Neural progenitor cell (in vitro differentiated cells): ENCODE measurements around the gene AFF3. TPM values are rescaled to one million over a fixed set of nuclear protein-coding genes. Genes with fewer than 3 reads are reported as not detected.

Experiments used
- DNase-seq: peaks from one replicate; pipeline ENCODE4 v3.0.0-alpha.2; 2016; ENCODE audit warnings: low spot score
- H2AFZ ChIP-seq: fragments of 200-600 bp; sonication (generic); replicated peaks from 2 replicates; pipeline ENCODE4 v1.6.1; 2016; ENCODE audit warnings: antibody characterized with exemption
- H3F3A ChIP-seq: fragments of 200-600 bp; sonication (generic); 2 replicates; pipeline ENCODE4 v1.6.1; 2016; ENCODE audit warnings: antibody characterized with exemption, low read depth
- H3K27ac ChIP-seq: fragments of 200-600 bp; sonication (generic); 2 replicates; pipeline ENCODE4 v1.5.1; 2016; ENCODE audit warnings: mild to moderate bottlenecking
- H3K27me3 ChIP-seq: fragments of 200-600 bp; sonication (generic); 2 replicates; pipeline ENCODE4 v1.6.1; 2016; ENCODE audit warnings: mild to moderate bottlenecking, moderate library complexity
- H3K36me3 ChIP-seq: fragments of 200-600 bp; sonication (generic); 2 replicates; pipeline ENCODE4 v1.5.1; 2016
- H3K4me1 ChIP-seq: fragments of 200-600 bp; sonication (generic); 2 replicates; pipeline ENCODE4 v1.6.1; 2016; ENCODE audit warnings: mixed run types
- H3K4me2 ChIP-seq: fragments of 200-600 bp; sonication (generic); 2 replicates; pipeline ENCODE4 v1.6.1; 2016
- H3K4me3 ChIP-seq: fragments of 200-600 bp; sonication (generic); 2 replicates; pipeline ENCODE4 v1.5.1; 2016
- H3K79me2 ChIP-seq: fragments of 200-600 bp; sonication (generic); 2 replicates; pipeline ENCODE4 v1.6.1; 2016; ENCODE audit warnings: low read depth
- H3K9ac ChIP-seq: fragments of 200-600 bp; sonication (generic); 2 replicates; pipeline ENCODE4 v1.6.1; 2016
- H3K9me3 ChIP-seq: fragments of 200-600 bp; sonication (generic); 2 replicates; pipeline ENCODE4 v1.5.1; 2016; ENCODE audit warnings: low read depth
- H4K20me1 ChIP-seq: fragments of 200-600 bp; sonication (generic); 2 replicates; pipeline ENCODE4 v1.6.1; 2016; ENCODE audit warnings: low read depth
- H3K27ac Mint-ChIP-seq: 3 replicates; pipeline ENCODE4 v1.8.0; 2021; ENCODE audit warnings: mixed read lengths
- H3K27me3 Mint-ChIP-seq: 2 replicates; pipeline ENCODE4 v1.8.0; 2022; ENCODE audit warnings: low read depth, mild to moderate bottlenecking, inconsistent platforms, moderate library complexity, mixed read lengths; ENCODE audit not compliant: insufficient read depth
- H3K36me3 Mint-ChIP-seq: 3 replicates; pipeline ENCODE4 v1.8.0; 2021; ENCODE audit warnings: mixed read lengths
- H3K4me1 Mint-ChIP-seq: 3 replicates; pipeline ENCODE4 v1.8.0; 2021; ENCODE audit warnings: mixed read lengths
- H3K4me3 Mint-ChIP-seq: 3 replicates; pipeline ENCODE4 v1.8.0; 2021; ENCODE audit warnings: mild to moderate bottlenecking, moderate library complexity, mixed read lengths
- H3K9me3 Mint-ChIP-seq: 3 replicates; pipeline ENCODE4 v1.8.0; 2020; ENCODE audit warnings: mixed read lengths
- EZH2 ChIP-seq: fragments of 200-600 bp; sonication (generic); IDR thresholded peaks from 2 replicates; pipeline ENCODE4 v1.6.1; 2017; ENCODE audit warnings: antibody characterized with exemption, mild to moderate bottlenecking, moderate library complexity
- EZH2phosphoT487 ChIP-seq: fragments of 200-600 bp; sonication (generic); IDR thresholded peaks from 2 replicates; pipeline ENCODE4 v1.6.1; 2017; ENCODE audit warnings: antibody characterized with exemption
- total RNA-seq: library from RNA; depleted of rRNA; stranded (reverse); fragments of >200 nt; gene quantifications from 2 replicates; pipeline ENCODE4 v1.2.3, GENCODE V29; 2015; ENCODE audit warnings: low replicate concordance
- TF ChIP-seq, protein P1 (sequence below): fragments of 200-600 bp; sonication (generic); IDR thresholded peaks from 2 replicates; pipeline ENCODE4 v1.5.1; 2017; ENCODE audit warnings: antibody characterized with exemption, mild to moderate bottlenecking

AFF3 gene
- total RNA-seq, 1 donor from 2014 or later: 0.26 TPM

GRCh38 chr2:100148883-100149282 lies 6.5 kb upstream of the AFF3 start:
- H3K4me3 ChIP-seq: no peak overlapping the region
- no peaks in the 10 kb centered on the region for H3F3A ChIP-seq
- no peaks in the 10 kb centered on the region for H3K79me2 ChIP-seq
- H3K4me2 ChIP-seq: no peak overlapping the region
- H3K27ac ChIP-seq: no peak overlapping the region
- no peak for DNase-seq
- Mint-ChIP-seq H3K9me3 (peaks cover 6% of the 10 kb centered on the region), H3K27me3 (peaks cover 17% of the 10 kb centered on the region), H3K4me1 (no peaks in the 10 kb centered on the region), H3K4me3 (no peak overlapping the region), H3K36me3 (no peaks in the 10 kb centered on the region), H3K27ac (no peak overlapping the region)
- H3K9ac ChIP-seq: no peak overlapping the region
- H3K4me1 ChIP-seq: no peaks in the 10 kb centered on the region
- TF ChIP-seq, protein P1, sequence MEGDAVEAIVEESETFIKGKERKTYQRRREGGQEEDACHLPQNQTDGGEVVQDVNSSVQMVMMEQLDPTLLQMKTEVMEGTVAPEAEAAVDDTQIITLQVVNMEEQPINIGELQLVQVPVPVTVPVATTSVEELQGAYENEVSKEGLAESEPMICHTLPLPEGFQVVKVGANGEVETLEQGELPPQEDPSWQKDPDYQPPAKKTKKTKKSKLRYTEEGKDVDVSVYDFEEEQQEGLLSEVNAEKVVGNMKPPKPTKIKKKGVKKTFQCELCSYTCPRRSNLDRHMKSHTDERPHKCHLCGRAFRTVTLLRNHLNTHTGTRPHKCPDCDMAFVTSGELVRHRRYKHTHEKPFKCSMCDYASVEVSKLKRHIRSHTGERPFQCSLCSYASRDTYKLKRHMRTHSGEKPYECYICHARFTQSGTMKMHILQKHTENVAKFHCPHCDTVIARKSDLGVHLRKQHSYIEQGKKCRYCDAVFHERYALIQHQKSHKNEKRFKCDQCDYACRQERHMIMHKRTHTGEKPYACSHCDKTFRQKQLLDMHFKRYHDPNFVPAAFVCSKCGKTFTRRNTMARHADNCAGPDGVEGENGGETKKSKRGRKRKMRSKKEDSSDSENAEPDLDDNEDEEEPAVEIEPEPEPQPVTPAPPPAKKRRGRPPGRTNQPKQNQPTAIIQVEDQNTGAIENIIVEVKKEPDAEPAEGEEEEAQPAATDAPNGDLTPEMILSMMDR: no peak
- TF ChIP-seq EZH2phosphoT487 (no peak), EZH2 (no peak)
- H3K27me3 ChIP-seq: peaks cover 8% of the 10 kb centered on the region
- H2AFZ ChIP-seq: no peak overlapping the region
- no peaks in the 10 kb centered on the region for H4K20me1 ChIP-seq
- no peaks in the 10 kb centered on the region for H3K9me3 ChIP-seq
- no peaks in the 10 kb centered on the region for H3K36me3 ChIP-seq

GRCh38 chr2:100146657-100146960 lies 4.2 kb upstream of the AFF3 start:
- no peak overlapping the region for H3K27ac Mint-ChIP-seq
- Histone ChIP-seq H3K27ac (no peak overlapping the region), H3F3A (no peaks in the 10 kb centered on the region), H3K4me1 (no peaks in the 10 kb centered on the region), H3K36me3 (no peaks in the 10 kb centered on the region), H3K9ac (no peak overlapping the region), H2AFZ (no peak overlapping the region), H3K9me3 (no peaks in the 10 kb centered on the region), H4K20me1 (no peaks in the 10 kb centered on the region), H3K27me3 (peaks cover 8% of the 10 kb centered on the region), H3K4me2 (no peak overlapping the region), H3K79me2 (no peaks in the 10 kb centered on the region), H3K4me3 (no peak overlapping the region)
- no peak for DNase-seq
- no peak overlapping the region for H3K4me3 Mint-ChIP-seq
- peaks cover 4% of the 10 kb centered on the region for H3K9me3 Mint-ChIP-seq
- H3K4me1 Mint-ChIP-seq: no peaks in the 10 kb centered on the region
- TF ChIP-seq EZH2 (no peak), EZH2phosphoT487 (no peak)
- TF ChIP-seq, protein P1: no peak
- H3K27me3 Mint-ChIP-seq: peaks cover 14% of the 10 kb centered on the region
- H3K36me3 Mint-ChIP-seq: no peaks in the 10 kb centered on the region

- DNase-seq: no peak
- H3K9ac ChIP-seq: no peak overlapping the region
- peaks cover 12% of the 10 kb centered on the region for H3K27me3 ChIP-seq
- no peak overlapping the region for H3K4me2 ChIP-seq
- H3K27ac ChIP-seq: no peak overlapping the region
- no peak overlapping the region for H3K4me3 Mint-ChIP-seq
- H3K27me3 Mint-ChIP-seq: peaks cover 12% of the 10 kb centered on the region
- no peaks in the 10 kb centered on the region for H3K4me1 Mint-ChIP-seq
- no peaks in the 10 kb centered on the region for H3K4me1 ChIP-seq
- peaks cover 4% of the 10 kb centered on the region for H3K9me3 Mint-ChIP-seq
- no peak for TF ChIP-seq EZH2phosphoT487
- no peaks in the 10 kb centered on the region for H4K20me1 ChIP-seq
- H3K79me2 ChIP-seq: no peaks in the 10 kb centered on the region
- no peaks in the 10 kb centered on the region for H3K36me3 Mint-ChIP-seq
- no peaks in the 10 kb centered on the region for H3F3A ChIP-seq
- no peak overlapping the region for H3K4me3 ChIP-seq
- H3K9me3 ChIP-seq: no peaks in the 10 kb centered on the region
- no peak overlapping the region for H3K27ac Mint-ChIP-seq
- H2AFZ ChIP-seq: no peak overlapping the region
- H3K36me3 ChIP-seq: no peaks in the 10 kb centered on the region
Observed at GRCh38 chr2:100145893-100146656, 3.7 kb upstream of the AFF3 start.

GRCh38 chr2:100143286-100143685 lies 896 bp upstream of the AFF3 start:
- Histone ChIP-seq H3K4me1 (no peaks in the 10 kb centered on the region), H3K27me3 (peaks cover 37% of the 10 kb centered on the region), H3F3A (no peaks in the 10 kb centered on the region), H3K4me3 (no peak overlapping the region), H3K36me3 (no peaks in the 10 kb centered on the region), H4K20me1 (no peaks in the 10 kb centered on the region), H2AFZ (no peak overlapping the region), H3K9me3 (no peaks in the 10 kb centered on the region), H3K9ac (no peak overlapping the region), H3K27ac (no peak overlapping the region), H3K79me2 (no peaks in the 10 kb centered on the region), H3K4me2 (no peak overlapping the region)
- peaks cover 4% of the 10 kb centered on the region for H3K9me3 Mint-ChIP-seq
- H3K36me3 Mint-ChIP-seq: no peaks in the 10 kb centered on the region
- no peak overlapping the region for H3K27ac Mint-ChIP-seq
- no peak for DNase-seq
- H3K4me3 Mint-ChIP-seq: no peak overlapping the region
- TF ChIP-seq, protein P1: no peak
- TF ChIP-seq EZH2phosphoT487 (no peak), EZH2 (no peak)
- H3K27me3 Mint-ChIP-seq: peaks cover 16% of the 10 kb centered on the region
- no peaks in the 10 kb centered on the region for H3K4me1 Mint-ChIP-seq
